A549 (cell line): ENCODE data around the gene USP12.

Experiments
- POLR2A ChIP-seq: IDR thresholded peaks from 2 replicates; pipeline ENCODE4 v1.6.1; 2012; ENCODE audit warnings: mild to moderate bottlenecking, low read length
- TF ChIP-seq, protein P1 (sequence below): fragments of >200 bp; sonication (Bioruptor Twin); formaldehyde crosslinking; IDR thresholded peaks from 3 replicates; pipeline ENCODE4 v1.5.1; 2016

DNA sequence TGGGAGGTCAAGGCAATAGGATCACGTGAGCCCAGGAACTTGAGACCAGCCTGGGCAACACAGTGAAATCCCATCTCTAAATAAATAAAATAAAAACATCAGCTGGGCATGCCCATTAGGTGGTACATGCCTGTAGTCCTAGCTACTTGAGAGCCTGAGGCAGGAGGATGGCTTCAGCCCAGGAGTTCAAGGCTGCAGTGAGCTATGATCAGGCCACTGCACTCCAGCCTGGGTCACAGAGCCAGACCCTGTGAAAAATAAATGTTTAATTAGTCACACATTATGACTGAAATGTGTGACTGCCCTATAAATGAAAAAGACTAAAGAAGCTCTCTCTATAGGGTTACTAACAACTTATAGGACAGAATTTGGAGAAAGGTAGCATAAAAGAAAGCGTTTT is 37.7 kb downstream of the USP12 start:
- TF ChIP-seq, protein P1, sequence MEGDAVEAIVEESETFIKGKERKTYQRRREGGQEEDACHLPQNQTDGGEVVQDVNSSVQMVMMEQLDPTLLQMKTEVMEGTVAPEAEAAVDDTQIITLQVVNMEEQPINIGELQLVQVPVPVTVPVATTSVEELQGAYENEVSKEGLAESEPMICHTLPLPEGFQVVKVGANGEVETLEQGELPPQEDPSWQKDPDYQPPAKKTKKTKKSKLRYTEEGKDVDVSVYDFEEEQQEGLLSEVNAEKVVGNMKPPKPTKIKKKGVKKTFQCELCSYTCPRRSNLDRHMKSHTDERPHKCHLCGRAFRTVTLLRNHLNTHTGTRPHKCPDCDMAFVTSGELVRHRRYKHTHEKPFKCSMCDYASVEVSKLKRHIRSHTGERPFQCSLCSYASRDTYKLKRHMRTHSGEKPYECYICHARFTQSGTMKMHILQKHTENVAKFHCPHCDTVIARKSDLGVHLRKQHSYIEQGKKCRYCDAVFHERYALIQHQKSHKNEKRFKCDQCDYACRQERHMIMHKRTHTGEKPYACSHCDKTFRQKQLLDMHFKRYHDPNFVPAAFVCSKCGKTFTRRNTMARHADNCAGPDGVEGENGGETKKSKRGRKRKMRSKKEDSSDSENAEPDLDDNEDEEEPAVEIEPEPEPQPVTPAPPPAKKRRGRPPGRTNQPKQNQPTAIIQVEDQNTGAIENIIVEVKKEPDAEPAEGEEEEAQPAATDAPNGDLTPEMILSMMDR = no peak
- no peak for TF ChIP-seq POLR2A
